Measurements from ENCODE around the gene EPS8L2. TPM values are rescaled to one million over a fixed set of nuclear protein-coding genes. Genes with fewer than 3 reads are reported as not detected.

EPS8L2 gene
- total and polyA plus RNA-seq, 9 of the 15 experiments (the other 6 are each of a cell fraction or from before 2014, with no cell fraction given) = 0.75 to 17.0 (median 3.7) TPM

DNA sequence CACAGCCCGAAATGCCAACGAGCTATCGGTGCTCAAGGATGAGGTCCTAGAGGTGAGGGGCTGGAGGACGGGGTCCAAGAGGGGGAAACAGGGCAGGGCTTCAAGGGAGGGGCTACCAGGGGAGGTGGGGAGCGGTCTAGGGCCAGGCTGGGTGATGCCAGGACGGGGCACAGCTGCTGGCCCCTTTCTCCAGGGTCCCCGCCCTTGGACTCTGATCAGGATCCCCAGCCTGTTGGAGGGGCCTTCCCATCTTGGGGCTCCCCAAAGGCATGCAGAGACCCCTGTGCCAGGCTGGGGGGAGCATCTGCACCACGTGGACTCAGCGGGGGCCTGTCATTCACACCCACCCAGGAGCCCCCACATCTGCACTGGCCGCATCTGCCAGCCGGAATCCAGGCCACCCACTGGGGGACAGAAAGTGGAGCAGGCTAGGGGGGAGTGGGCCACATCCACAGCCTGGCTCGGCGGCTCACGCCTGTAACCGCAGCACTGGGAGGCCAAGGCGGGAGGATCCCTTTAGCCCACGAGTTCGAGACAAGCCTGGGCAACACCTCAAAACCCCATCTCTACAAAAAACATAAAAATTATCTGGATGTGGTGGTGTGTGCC lies 18.9 kb downstream of the EPS8L2 start:
- Histone ChIP-seq H3K36me3 (ENCODE audit: control insufficient read depth, insufficient read depth, low read length) (no peaks in the 10 kb centered on the region), H3K27me3 (ENCODE audit: control insufficient read depth in 2 of 2, insufficient read depth in 2 of 2, low read length in 2 of 2) (no peaks in the 10 kb centered on the region; a peak in 1 of 5 replicates), H3K9ac (ENCODE audit: insufficient read depth in 1 of 2, low read depth in 2 of 2, low read length in 2 of 2) (peak overlapping the region in 1 of 2 experiments; percentile 81; a peak in 2 of 4 replicates), H3K9me1 (ENCODE audit: control insufficient read depth, insufficient read depth, low read length) (no peaks in the 10 kb centered on the region), H2AFZ (ENCODE audit: low read depth, low read length) (no peak overlapping the region), H4K20me1 (replicated peaks; ENCODE audit: control insufficient read depth, insufficient read depth, low read length) (no peaks in the 10 kb centered on the region; the same call in 1 of the 2 replicates), H3K79me2 (ENCODE audit: control insufficient read depth, insufficient read depth, low read length) (no peaks in the 10 kb centered on the region; the same call in 1 of the 3 replicates), H3K27ac (ENCODE audit: extremely low read depth, low read depth, low read length) (no peak overlapping the region), H3K9me3 (replicated peaks; ENCODE audit: control insufficient read depth, insufficient read depth, low read depth, low read length) (no peaks in the 10 kb centered on the region), H3K4me3 (no peak overlapping the region), H3K4me1 (replicated peaks in 1 of 2; ENCODE audit: control insufficient read depth in 2 of 2, insufficient read depth in 2 of 2, low read length in 2 of 2) (peaks cover 35 to 90% of the 10 kb centered on the region in 2 experiments), H3K4me2 (ENCODE audit: insufficient read depth, low read length) (peak overlapping the region; percentile 9; the same call in 1 of the 2 replicates)
- DNase-seq (ENCODE audit: extremely low read depth in 1 of 4, low spot score in 3 of 4) = no peak
- no peak for ATAC-seq
- ChIA-PET POLR2A (interaction anchor here (0.6 to 1.5 kb wide), 3 partner anchors 19 to 85 kb away, joined by 3 to 5 read pairs (median 3); partner anchors contain the start of genes RPLP2 and TALDO1), CTCF (ENCODE audit: low intra/inter-chr PET ratio) (interaction anchor here (0.6 to 2.9 kb wide), 3 partner anchors 62 to 408 kb away, joined by 3 to 16 read pairs (median 3); no protein-coding TSS in a partner anchor)
- 70% methylated on average over 15 of the region's 18 CpGs for WGBS (ENCODE audit: insufficient coverage, low coverage, missing lambda C conversion rate)
- FAIRE-seq = no peak
- in situ Hi-C loops (cut with MboI) (no loop called here), intact Hi-C loops (cut with micrococcal nuclease) (loop anchor here (5.0 kb wide), 2 partner anchors 72 to 173 kb away; partner anchors contain the start of gene SLC25A22)
- TF ChIP-seq SRF (CRISPR knock-in tag; IDR thresholded peaks at IDR 0.05) (no peak), RBFOX2 (IDR thresholded peaks at IDR 0.05; ENCODE audit: low read depth, low read length) (peak; percentile 33; the same call in 1 of the 2 replicates)
- no TSS peak for BruUV-seq (replicated peaks)
